NCI-H1092 treated with DMSO at 0.1 percent for 48 hours (cell line): ENCODE data around the gene SNX4.
"Not testable (repeated sequence)": the region's sequence is repeated elsewhere in the genome, so short reads cannot be mapped to it uniquely, and the experiment has no call there.

Experiments
- DNase-seq: peaks from one replicate; lab custom pipeline; 2025; lab: John Stamatoyannopoulos, UW

The SNX4 gene

DNA sequence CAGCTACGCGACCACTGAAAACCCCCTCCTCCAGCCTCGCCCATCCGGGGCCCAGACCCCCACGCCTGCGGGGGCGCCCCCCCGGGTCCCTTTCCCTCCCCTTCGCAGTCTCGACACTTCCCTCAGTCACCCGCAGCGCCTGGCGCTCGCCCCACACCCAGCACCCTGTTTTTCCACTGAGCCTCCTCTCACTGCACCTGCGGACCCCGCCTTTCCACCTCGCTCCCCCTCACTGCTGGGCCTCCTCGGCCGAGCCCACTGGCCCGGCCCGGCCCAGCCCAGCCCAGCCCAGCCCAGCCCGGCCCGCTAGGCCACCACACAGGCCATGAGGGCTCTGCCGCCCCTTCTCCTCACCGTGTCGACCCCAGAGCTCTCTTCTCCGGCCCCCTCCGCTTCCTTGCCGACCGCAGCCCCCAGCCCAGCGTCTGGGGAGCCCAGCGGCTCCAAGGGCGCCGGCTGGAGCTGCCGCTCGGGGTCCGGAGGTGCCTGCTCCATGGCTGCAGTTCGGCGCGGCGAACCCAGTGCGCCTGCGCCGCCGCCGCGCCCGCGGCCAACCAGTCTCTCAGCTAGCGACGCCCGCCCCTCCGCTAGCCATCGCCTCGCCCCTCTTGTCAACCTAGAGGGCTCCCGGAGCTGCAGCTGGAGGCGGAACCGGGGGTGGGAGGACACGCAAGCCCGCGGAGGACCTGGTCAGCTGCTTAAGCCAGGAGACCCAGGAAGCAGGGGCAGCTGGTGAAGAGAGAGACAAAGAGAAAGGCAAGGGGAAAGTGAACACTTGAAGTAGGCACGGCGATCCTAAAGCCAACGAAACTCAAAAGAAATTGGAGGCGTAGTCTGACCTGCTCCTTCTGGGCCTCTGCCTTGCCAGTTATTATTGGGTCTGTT is at the start of gene SNX4:
Gene SNX4, minus strand, starts transcription at position 525 of the 885 bp plus-strand sequence. Its CDS starts 30 bp downstream, at position 495.
- DNase-seq = peak; percentile 94

DNA sequence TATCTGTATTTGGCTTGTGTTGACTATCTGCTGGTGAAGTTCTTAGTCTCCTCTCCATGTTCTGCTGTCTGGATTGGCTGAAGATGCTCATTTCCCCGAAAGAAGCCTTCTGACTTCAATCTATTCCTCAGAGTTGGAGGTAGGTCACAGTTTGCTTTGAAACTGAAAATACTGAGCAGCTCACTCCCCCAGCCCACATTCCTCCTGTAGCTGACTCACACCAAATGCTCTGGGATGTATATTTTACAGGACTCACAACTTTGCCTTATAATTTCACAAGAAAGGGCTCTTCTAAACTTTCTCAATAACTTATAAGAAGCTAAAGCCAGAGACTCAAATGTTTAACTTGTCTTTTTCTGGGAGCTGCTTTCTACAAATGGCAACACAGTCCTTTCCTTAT is 36.3 kb upstream of the SNX4 start:
- no peak for DNase-seq

DNA sequence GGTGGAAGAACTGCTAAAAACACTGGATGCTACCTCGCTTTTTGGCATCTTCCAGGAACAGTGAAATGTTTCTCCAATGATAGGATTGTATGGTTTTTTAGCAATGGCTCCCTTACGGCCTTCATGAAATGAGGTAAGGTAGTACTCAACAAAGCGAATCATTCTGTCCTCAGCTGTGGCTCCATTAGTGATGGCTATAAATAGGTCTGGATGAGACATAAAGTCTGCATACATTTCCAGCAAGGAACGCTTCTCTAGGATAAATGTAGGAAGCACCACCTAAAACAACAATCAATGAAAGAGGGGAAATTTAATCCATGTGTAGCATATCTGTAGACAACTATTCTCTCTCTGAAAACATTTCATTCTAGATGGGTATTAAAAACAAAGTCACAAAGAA is 32.4 kb upstream of the SNX4 start:
- no peak for DNase-seq

DNA sequence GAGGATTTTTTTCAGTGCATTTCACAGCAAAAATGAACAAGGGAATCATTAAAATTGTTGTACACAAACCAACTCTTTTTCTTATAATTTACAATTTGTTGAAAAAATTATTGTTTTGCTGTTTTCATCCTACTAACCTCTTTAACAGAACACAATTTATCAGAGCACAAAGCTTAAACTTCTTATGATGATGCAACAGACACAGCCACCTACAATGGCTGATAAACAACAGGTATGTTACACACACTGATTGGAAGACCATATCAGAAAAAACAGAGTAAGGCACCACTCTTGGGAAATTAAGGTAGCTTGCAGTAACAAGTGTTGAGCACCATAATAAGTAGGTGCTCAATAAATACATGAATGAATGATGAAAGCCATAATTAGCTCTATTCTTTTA is 8.9 kb upstream of the SNX4 start:
- no peak for DNase-seq

DNA sequence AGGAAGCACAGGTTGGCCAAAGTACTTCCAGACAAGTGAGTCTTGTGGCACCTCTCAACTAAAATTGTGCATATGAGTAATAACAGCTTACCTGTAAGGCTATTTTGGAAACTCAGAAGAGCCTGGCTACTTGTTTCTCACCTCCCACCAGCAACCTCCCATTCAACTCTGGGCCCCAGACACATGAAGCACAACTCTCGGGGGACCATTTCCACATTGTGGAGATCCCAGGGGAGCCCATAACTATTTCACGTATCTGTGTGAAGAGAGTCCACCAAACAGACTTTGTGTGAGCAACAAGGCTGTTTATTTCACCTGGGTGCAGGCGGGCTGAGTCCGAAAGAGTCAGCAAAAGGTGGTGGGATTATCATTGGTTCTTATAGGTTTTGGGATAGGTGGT is 5.2 kb upstream of the SNX4 start:
- DNase-seq = no peak

DNA sequence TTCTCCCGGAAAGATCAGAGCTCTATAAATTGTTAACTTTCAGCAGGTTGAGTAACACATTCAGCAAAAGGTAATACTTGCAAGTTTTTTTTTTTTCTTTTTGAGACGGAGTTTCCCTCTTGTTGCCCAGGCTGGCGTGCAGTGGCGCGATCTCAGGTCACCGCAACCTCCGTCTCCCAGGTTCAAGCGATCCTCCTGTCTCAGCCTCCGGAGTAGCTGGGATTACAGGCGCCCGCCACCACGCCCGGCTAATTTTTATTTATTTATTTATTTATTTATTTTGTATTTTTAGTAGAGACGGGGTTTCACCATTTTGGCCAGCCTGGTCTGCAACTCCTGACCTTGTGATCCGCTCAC is 539 bp upstream of the SNX4 start:
- DNase-seq = not testable (repeated sequence)

DNA sequence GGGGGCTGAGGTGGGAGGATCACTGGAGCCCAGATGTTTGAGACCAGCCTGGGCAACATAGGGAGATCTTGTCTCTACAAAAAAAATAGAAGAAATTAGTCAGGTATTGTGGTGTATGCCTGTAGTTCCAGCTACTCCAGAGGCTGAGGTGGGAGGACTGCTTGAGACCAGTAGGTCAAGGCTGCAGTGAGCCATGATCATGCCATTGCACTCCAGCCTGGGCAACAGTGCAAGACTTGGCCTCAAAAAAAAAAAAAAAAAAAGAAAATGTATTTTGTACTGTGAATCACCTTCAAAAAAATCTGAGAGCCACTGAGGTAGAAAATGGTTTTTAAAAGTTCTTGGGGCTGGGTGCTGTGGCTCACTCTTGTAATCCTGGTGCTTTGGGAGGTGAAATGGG is 4.6 kb downstream of the SNX4 start:
- DNase-seq = no peak

DNA sequence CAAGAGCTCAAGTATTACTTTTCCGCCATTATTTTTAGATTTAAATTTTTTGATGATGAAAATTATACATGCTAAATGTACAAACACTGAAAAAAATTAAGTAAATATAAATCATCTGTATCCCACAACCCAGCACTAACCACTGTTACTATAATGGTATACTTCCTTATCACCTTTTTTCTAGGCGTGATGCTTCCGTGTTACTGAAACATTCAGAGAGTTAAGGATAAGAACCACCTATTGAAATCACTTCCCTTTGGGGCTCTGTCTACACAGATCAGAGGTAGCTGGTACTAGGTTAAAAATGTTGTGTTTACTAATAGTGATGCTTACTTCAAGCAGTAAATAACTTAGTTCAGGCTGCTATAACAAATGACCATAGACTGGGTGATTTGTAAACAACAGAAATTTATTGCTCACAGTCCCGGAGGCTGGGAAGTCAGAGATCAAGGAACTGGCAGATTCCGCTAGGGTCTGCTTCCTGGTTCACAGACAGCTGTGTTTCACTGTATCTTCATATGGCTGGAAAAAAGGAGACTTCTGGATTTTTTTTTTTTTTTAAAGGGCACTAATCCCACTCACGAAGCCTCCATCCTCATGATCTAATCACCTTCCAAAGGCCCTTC is 6.4 kb downstream of the SNX4 start:
- no peak for DNase-seq

DNA sequence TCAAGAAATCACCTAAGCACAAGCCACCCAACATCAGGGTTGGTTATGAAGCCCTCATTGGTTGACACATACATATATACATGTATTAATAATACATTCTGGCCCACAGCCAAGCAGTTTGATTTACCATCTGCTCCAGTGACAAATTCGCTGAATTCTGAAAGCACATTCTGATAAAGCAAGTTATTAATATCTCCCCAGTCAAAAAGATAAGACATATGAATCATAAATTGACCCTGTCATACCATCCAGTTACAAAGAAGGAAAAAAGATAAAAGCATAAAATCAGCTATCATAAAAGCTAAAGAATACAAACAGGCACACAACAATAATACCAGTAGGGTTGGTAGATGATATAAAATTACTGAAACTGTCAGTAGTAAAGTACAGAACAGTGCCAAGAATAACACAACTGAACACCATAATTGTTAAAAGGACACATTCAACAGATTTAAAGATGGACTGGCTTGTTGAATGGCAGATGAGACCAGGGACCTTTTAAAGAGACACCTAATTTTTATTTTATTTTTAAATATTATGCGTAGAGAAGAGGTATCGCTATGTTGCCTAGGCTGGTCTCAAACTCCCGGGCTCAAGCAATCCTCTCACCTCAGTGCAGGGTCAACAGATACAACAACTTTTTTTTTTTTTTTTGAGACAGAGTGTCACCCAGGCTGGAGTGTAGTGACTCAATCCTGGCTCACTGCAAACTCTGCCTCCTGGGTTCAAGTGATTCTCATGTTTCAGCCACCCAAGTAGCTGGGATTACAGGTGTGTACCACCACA is 7.7 kb downstream of the SNX4 start:
- peak; percentile 8 for DNase-seq

DNA sequence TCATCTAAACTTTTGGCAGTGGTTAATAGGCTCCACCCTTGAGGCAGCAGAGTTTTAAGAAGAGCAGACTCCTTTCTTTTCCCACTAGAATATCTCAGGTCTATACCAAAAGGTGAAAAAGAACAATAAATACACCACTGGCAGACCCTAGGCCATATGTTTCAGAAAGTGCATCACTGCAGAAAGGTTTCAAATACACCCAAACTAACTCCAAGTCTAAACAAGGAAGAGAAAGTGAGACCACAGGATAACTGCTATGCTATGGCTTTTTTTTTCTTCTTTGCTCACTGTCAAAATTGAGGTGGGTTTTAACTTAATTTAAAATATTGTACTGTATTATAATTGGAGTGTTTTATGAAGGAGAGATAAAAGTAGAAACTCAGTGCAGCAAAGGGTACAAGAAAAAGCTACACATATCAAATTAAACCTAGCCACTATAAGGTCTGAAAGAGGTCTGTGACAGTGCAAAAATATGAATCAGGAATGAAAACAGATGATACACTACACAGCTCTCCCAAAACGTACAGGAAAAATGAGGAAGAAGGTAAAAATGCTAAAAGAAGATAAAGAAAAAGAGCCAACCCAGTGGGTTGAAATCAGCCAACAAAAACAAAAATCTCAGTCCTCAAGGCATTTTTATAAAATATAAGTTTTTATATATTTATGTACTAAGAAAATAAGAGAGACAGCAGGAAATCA is 8.4 kb downstream of the SNX4 start:
- no peak for DNase-seq

DNA sequence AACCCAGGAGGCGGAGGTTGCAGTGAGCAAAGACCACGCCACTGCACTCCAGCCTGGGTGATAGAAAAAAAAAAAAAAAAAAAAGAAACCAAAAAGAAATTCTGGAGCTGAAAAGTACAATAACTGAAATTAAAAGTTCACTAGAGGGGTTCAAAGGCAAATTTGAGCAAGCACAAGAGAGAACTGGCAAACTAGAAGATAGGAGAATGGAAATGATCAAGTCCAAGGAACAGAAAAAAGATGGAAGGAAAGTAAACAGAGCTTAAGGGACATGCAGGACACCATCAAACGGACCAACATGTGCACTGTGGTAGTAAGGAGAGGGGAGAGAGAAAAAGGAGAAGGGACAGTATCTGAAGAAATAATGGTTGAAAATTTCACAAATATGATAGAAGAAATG is 12.9 kb downstream of the SNX4 start:
- DNase-seq = no peak

DNA sequence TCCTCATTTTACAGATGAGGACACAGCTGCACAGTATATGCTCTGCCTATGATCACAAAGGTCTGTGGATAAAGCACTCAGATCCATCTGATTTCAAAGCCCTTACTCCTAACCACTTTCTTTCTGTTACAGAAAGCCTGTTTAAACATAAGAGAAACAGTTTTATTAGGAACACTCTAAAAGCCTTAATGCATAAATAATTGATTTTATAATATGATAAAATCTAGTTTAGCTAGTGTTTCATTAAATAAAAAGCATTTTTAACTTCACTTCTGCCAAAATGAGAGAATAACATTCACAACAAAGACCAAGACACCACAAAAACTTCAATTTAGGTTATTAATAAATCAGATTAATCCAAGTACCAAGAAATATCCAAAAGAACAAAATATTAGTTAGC is 21.4 kb downstream of the SNX4 start:
- DNase-seq = no peak

DNA sequence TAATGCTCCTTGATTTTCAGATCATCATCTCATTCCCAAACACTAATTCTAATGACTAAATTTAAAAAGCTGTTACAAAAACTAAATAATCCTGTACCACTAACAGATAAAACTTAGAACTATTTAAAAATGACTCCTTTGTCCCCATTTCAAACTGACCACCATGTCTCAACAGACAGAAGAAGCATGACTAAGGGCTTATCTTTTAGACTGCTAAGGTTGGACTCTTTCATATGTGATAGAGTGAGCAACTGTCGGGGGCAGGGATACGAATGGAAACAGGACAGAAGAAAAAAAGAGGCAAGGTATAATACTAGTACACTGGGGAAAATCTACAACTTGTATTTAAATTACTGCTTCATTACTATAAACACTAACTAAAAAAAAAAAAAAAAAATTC is 23.3 kb downstream of the SNX4 start:
- DNase-seq = no peak

DNA sequence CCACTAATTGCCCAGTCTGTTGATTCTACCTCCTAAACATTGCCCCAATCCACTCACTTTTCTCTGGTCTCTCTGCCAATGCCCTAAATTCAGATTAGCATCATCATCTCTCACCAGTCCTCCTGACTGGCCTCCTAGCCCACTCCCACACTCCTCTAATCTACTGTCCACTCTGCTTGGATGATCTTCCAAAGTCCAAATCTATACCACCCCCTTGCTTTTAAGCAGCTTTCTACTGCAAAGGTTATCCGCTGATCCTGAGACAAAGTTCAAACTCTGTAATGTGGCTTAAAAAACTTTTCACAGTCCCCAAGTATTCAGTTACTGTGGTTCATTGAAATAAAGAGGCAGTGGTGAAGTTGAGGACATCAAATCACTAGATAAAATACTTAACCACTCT is 37.6 kb downstream of the SNX4 start:
- DNase-seq = no peak

DNA sequence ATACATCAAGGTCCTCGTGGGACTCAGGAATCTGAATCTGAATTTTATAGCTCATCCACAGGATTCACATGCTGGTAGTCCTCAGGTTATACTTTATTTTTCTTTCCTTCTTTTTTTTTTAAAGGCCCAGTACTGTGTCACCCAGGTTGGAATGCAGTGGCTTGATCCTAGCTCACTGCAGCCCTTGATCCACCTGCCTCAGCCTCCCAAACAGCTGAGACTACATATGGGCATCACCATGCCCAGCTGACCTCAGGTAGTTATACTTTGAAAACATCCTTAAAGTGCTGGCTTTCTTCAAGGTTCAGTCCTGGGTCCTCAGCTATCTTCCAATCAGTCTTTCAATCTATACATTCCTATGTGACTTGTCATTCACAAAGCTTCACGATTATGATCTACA is 38.2 kb downstream of the SNX4 start:
- no peak for DNase-seq

DNA sequence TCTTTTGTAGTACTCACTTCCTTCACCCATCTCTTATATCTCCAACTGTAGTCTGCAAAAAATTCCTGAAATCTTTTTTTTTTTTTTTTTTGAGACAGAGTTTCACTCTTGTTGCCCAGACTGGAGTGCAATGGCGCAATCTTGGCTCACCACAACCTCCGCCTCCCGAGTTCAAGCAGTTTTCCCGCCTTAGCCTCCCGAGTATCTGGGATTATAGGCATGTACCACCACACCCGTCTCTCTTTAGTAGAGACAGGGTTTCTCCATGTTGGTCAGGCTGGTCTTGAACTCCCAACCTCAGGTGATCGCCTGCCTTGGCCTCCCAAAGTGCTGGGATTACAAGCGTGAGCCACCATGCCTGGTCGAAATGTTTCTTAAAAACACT is 38.6 kb downstream of the SNX4 start:
- not testable (repeated sequence) for DNase-seq

DNA sequence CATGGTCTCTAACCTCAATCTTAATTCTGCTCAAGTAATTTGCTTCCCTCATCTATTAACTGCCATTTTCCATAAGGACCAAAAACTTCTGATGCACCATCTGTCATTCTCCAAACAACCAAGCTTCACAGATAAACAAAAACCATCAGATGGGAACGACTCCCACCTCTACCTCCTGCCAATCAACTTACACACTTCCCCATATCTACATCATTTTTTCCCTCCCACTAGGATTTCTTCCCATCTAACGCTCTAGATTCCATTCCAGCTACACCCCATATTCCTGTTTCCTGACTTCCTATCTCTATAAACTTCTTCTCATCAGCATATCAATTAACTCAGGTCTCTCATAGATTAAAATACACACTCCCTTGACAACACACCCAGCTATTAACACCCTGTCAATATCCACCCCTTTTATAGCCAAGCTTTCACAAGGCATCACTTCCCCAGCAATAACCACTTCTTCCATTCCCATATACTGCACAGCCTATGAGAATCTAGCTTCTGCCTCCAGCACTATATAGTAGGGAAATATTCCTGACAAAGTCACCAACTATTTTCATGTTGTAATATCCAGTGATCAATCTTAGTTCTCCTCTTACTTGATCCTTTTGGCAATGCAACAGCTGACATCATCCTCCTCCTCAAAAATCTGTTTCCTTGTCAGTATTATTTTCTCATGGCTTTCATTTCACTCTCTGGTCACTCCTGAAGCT is 39.2 kb downstream of the SNX4 start:
- DNase-seq = no peak

DNA sequence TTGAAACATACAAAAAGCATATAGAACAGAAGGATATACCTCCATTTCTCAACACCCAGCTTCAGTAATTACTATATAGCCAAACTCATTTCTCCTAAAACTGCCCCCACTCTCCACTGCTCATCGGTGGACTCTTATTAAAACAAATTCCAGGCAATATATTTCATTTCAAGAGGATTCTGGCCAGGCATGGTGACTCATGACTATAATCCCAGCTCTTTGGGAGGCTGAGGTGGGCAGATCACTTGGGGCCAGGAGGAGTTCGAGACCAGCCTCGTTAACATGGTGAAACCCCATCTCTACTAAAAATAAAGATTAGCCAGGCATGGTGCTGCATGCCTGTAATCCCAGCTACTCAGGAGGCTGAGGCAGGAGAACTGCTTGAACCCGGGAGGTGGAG is 40.9 kb downstream of the SNX4 start:
- DNase-seq = no peak

DNA sequence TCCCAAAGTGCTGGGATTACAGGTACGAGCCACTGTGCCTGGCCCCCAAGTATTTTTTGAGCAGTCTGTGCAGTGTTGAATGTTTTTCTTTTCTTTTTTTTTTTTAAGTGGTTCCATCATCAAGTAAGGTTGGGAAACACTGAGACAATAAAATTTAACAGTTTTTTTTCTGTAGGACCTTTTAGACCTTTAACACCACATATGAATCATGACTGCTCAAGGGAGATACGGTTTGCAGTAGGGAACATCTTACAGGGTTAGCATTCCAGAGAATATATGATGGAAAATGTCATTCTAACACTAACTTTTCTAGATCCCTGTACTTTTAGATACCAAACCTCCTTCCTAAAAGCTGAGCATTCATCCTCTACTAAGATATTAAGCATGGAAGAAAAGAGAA is 41.7 kb downstream of the SNX4 start:
- no peak for DNase-seq

DNA sequence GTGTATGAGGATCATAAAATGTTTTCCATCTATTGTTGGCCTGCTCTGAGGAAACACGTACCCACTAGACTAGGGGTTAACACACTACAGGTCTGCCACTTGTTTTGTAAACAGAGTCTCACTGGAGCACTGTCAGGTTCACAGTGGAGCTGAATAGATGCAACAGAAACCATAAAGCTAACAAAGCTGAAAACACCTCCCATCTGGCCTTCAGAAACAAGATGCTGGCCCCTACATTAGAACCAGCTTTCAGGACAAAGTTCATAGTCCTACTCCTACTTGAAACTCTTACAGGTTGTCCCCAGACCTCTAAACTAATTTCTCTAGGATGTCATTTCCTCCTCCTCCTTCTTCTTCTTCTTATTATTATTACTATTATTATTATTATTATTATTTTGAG is 42.3 kb downstream of the SNX4 start:
- DNase-seq = no peak

DNA sequence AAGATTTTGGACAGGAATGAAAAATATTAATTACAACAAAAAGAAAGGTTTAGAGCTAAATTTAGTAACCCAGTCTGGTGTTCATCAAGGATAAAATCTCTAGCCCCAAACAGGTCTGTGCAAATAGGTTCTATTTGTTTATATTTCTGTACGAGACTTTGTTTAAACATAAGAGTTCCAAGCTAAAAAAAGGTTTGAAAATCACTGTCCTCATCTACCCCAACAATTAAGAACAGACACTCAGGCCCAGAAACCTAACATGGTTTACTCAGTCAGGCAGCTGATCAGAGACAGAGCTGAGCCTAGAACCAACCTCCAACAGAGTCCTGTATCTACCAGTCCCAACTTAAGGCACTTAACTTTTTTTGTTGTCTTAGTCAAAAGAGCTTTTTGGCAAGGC is 49.3 kb downstream of the SNX4 start:
- DNase-seq = no peak
